H9 (cell line): ENCODE data around the gene TMOD1. TPM values are rescaled to one million over a fixed set of nuclear protein-coding genes. Genes with fewer than 3 reads are reported as not detected.

ENCODE experiments used
- DNase-seq: peaks from one replicate; pipeline ENCODE4 v3.0.0-alpha.2; 2017
- H2AFZ ChIP-seq: one replicate; pipeline ENCODE4 v1.6.1; 2013; ENCODE audit warnings: mild to moderate bottlenecking, low read length, control low read depth, moderate library complexity
- H2AK5ac ChIP-seq: 2 replicates; pipeline ENCODE4 v1.6.1; 2013; ENCODE audit warnings: low read length, control low read depth, mixed read lengths; ENCODE audit not compliant: insufficient read length
- H2BK120ac ChIP-seq: one replicate; pipeline ENCODE4 v1.6.1; 2013; ENCODE audit warnings: low read depth, mild to moderate bottlenecking, low read length, control low read depth, inconsistent platforms; ENCODE audit not compliant: poor library complexity, severe bottlenecking
- H2BK12ac ChIP-seq: 2 replicates; pipeline ENCODE4 v1.6.1; 2013; ENCODE audit warnings: low read length, control low read depth, mixed read lengths, low read depth; ENCODE audit not compliant: insufficient read length
- H2BK15ac ChIP-seq: 2 replicates; pipeline ENCODE4 v1.6.1; 2013; ENCODE audit warnings: low read depth, low read length, control low read depth
- H2BK20ac ChIP-seq: one replicate; pipeline ENCODE4 v1.6.1; 2013; ENCODE audit warnings: low read depth, mild to moderate bottlenecking, low read length, control low read depth, inconsistent platforms; ENCODE audit not compliant: poor library complexity, severe bottlenecking
- H2BK5ac ChIP-seq: 2 replicates; pipeline ENCODE4 v1.6.1; 2013; ENCODE audit warnings: low read length, control low read depth, mixed read lengths; ENCODE audit not compliant: insufficient read length
- H3K14ac ChIP-seq: 2 replicates; pipeline ENCODE4 v1.6.1; 2013; ENCODE audit warnings: low read length, control low read depth; ENCODE audit not compliant: insufficient read depth
- H3K18ac ChIP-seq: 2 replicates; pipeline ENCODE4 v1.6.1; 2013; ENCODE audit warnings: low read depth, mild to moderate bottlenecking, mixed read lengths, low read length, control low read depth; ENCODE audit not compliant: insufficient read length
- H3K23ac ChIP-seq: 2 replicates; pipeline ENCODE4 v1.6.1; 2013; ENCODE audit warnings: low read length, control low read depth, mixed read lengths, low read depth; ENCODE audit not compliant: insufficient read length
- H3K23me2 ChIP-seq: 2 replicates; pipeline ENCODE4 v1.6.1; 2013; ENCODE audit warnings: low read depth, mild to moderate bottlenecking, mixed read lengths, low read length, control low read depth; ENCODE audit not compliant: insufficient read length, poor library complexity, severe bottlenecking
- H3K27ac ChIP-seq: 2 replicates; pipeline ENCODE4 v1.5.1; 2013; ENCODE audit warnings: low read length, control low read depth, mixed read lengths, low read depth; ENCODE audit not compliant: insufficient read length
- H3K27me3 ChIP-seq: 2 replicates; pipeline ENCODE4 v1.6.1; 2013; ENCODE audit warnings: low read length, control low read depth, inconsistent platforms; ENCODE audit not compliant: insufficient read depth
- H3K4ac ChIP-seq: 2 replicates; pipeline ENCODE4 v1.6.1; 2013; ENCODE audit warnings: low read depth, mild to moderate bottlenecking, control low read depth, inconsistent platforms, low read length, moderate library complexity
- H3K4me1 ChIP-seq: 2 replicates; pipeline ENCODE4 v1.6.1; 2013; ENCODE audit warnings: low read length, control low read depth, inconsistent platforms; ENCODE audit not compliant: insufficient read depth
- H3K4me2 ChIP-seq: 2 replicates; pipeline ENCODE4 v1.6.1; 2013; ENCODE audit warnings: low read length, control low read depth, mixed read lengths; ENCODE audit not compliant: insufficient read length, insufficient read depth
- H3K56ac ChIP-seq: 2 replicates; pipeline ENCODE4 v1.6.1; 2013; ENCODE audit warnings: low read depth, mild to moderate bottlenecking, mixed read lengths, low read length, control low read depth; ENCODE audit not compliant: insufficient read length
- H3K79me1 ChIP-seq: 2 replicates; pipeline ENCODE4 v1.6.1; 2013; ENCODE audit warnings: low read depth, mild to moderate bottlenecking, moderate library complexity, low read length, control low read depth, inconsistent platforms; ENCODE audit not compliant: insufficient read depth, poor library complexity, severe bottlenecking
- H3K79me2 ChIP-seq: 2 replicates; pipeline ENCODE4 v1.6.1; 2013; ENCODE audit warnings: low read length, control low read depth, inconsistent platforms; ENCODE audit not compliant: insufficient read depth
- H3K9ac ChIP-seq: 2 replicates; pipeline ENCODE4 v1.6.1; 2013; ENCODE audit warnings: low read length, control low read depth, mixed read lengths; ENCODE audit not compliant: insufficient read length; ENCODE audit errors: extremely low read depth
- H3K9me3 ChIP-seq: one replicate; pipeline ENCODE4 v1.6.1; 2013; ENCODE audit warnings: low read depth, low read length, inconsistent platforms; ENCODE audit not compliant: control insufficient read depth
- H3T11ph ChIP-seq: one replicate; pipeline ENCODE4 v1.6.1; 2013; ENCODE audit warnings: mild to moderate bottlenecking, low read length, control low read depth, inconsistent platforms
- H4K20me1 ChIP-seq: one replicate; pipeline ENCODE4 v1.6.1; 2013; ENCODE audit not compliant: control insufficient read depth, insufficient read length, insufficient read depth
- H4K5ac ChIP-seq: 2 replicates; pipeline ENCODE4 v1.6.1; 2013; ENCODE audit warnings: low read depth, mild to moderate bottlenecking, mixed read lengths, low read length, control low read depth; ENCODE audit not compliant: insufficient read length
- H4K8ac ChIP-seq: replicated peaks from 2 replicates; pipeline ENCODE4 v1.6.1; 2013; ENCODE audit warnings: low read length, control low read depth, mixed read lengths, low read depth; ENCODE audit not compliant: insufficient read length
- H4K91ac ChIP-seq: 2 replicates; pipeline ENCODE4 v1.6.1; 2013; ENCODE audit warnings: low read depth, mild to moderate bottlenecking, moderate library complexity, mixed read lengths, low read length, control low read depth; ENCODE audit not compliant: insufficient read length
- H3K27ac Mint-ChIP-seq, 3 experiments: 2 replicates in 2 of 3; 3 replicates in 1 of 3; pipeline ENCODE4 v1.8.0; 2020 to 2021; ENCODE audit warnings: mixed read lengths in 3 of 3, mild to moderate bottlenecking in 1 of 3, moderate library complexity in 1 of 3
- H3K27me3 Mint-ChIP-seq: 2 replicates; pipeline ENCODE4 v1.8.0; 2021; ENCODE audit warnings: low read depth, mild to moderate bottlenecking, moderate library complexity, mixed read lengths
- H3K36me3 Mint-ChIP-seq, 3 experiments: 2 replicates in 2 of 3; 3 replicates in 1 of 3; pipeline ENCODE4 v1.8.0; 2020 to 2021; ENCODE audit warnings: low read depth in 3 of 3, mixed read lengths in 3 of 3; ENCODE audit not compliant: insufficient read depth in 1 of 3
- H3K4me1 Mint-ChIP-seq, 2 experiments: 2 replicates each; pipeline ENCODE4 v1.8.0; 2020; ENCODE audit warnings: mixed read lengths in 2 of 2
- H3K4me3 Mint-ChIP-seq, 2 experiments: 2 replicates in 1 of 2; 3 replicates in 1 of 2; pipeline ENCODE4 v1.8.0; 2020 to 2021; ENCODE audit warnings: mild to moderate bottlenecking in 2 of 2, mixed read lengths in 2 of 2, moderate library complexity in 1 of 2
- H3K9me3 Mint-ChIP-seq, 2 experiments: 2 replicates in 1 of 2; 3 replicates in 1 of 2; pipeline ENCODE4 v1.8.0; 2020; ENCODE audit warnings: mild to moderate bottlenecking in 2 of 2, mixed read lengths in 2 of 2, moderate library complexity in 1 of 2
- WGBS: extraction: QIAGEN DNeasy Blood & Tissue Kit; methylation state at CpG from one replicate; pipeline ENCODE4 v1.1.7; 2013; ENCODE audit warnings: missing lambda C conversion rate, low lambda C conversion rate, mixed read lengths; ENCODE audit not compliant: insufficient read length; ENCODE audit errors: extremely low coverage; 5-methylcytosine and 5-hydroxymethylcytosine counted together
- total RNA-seq: library from RNA; stranded (reverse); gene quantifications from 2 replicates; pipeline ENCODE4 v1.2.1, GENCODE V29; 2021
- TF ChIP-seq, protein P1 (sequence below): fragments of 200-600 bp; sonication (generic); conservative IDR thresholded peaks from 3 replicates; pipeline ENCODE4 v1.8.0; 2021; ENCODE audit warnings: antibody characterized with exemption, mild to moderate bottlenecking

The TMOD1 gene
- total RNA-seq, 1 experiment from 2014 or later = 0.98 TPM

DNA sequence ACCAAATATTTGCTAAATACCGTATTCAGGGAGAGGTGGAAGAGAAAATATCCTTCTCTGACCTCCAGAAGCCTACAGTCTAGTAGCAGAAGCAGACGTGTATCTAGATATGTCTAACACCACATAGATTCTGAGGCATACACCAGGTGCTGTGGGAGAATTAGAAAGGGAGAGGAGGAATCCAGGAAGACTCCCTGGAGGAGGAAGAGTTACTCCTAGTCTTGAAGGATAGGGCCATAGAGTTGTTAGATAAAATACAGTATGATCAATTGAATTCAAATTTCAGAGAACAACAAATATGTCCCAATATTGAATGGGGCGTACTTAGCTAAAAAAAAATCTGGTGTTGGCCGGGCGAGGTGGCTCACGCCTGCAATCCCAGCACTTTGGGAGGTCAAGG is 58.7 kb downstream of the TMOD1 start:
- no peak overlapping the region for H3K18ac ChIP-seq
- peaks cover 3% of the 10 kb centered on the region for H3K27me3 Mint-ChIP-seq

More for the DNA sequence above, 58.7 kb downstream of the TMOD1 start:
- Histone ChIP-seq H3T11ph (no peak overlapping the region), H3K79me1 (no peaks in the 10 kb centered on the region), H2BK12ac (no peak overlapping the region), H3K14ac (no peak overlapping the region), H3K79me2 (no peaks in the 10 kb centered on the region), H3K9me3 (no peaks in the 10 kb centered on the region), H3K9ac (no peak overlapping the region), H3K27me3 (no peaks in the 10 kb centered on the region), H3K4me1 (0 out of 2 replicates have a peak, but pooled peaks cover 7% of the 10 kb centered on the region), H4K8ac (no peak overlapping the region), H3K56ac (no peak overlapping the region), H4K20me1 (no peaks in the 10 kb centered on the region), H4K5ac (no peak overlapping the region), H3K23ac (no peak overlapping the region), H2AFZ (no peak overlapping the region), H2AK5ac (no peak overlapping the region), H4K91ac (no peak overlapping the region), H3K4ac (no peak overlapping the region), H3K4me2 (no peak overlapping the region), H2BK5ac (no peak overlapping the region), H3K27ac (no peak overlapping the region), H2BK20ac (no peak overlapping the region), H2BK15ac (no peak overlapping the region), H2BK120ac (no peak overlapping the region), H3K23me2 (no peaks in the 10 kb centered on the region)
- Mint-ChIP-seq H3K4me1 (peaks cover 33 to 42% of the 10 kb centered on the region in 2 experiments), H3K36me3 (no peaks in the 10 kb centered on the region), H3K27ac (no peak overlapping the region), H3K4me3 (no peak overlapping the region), H3K9me3 (no peaks in the 10 kb centered on the region)
- WGBS = no CpG with 5 or more reads among the region's 6 CpGs
- no peak for DNase-seq
- TF ChIP-seq, protein P1, sequence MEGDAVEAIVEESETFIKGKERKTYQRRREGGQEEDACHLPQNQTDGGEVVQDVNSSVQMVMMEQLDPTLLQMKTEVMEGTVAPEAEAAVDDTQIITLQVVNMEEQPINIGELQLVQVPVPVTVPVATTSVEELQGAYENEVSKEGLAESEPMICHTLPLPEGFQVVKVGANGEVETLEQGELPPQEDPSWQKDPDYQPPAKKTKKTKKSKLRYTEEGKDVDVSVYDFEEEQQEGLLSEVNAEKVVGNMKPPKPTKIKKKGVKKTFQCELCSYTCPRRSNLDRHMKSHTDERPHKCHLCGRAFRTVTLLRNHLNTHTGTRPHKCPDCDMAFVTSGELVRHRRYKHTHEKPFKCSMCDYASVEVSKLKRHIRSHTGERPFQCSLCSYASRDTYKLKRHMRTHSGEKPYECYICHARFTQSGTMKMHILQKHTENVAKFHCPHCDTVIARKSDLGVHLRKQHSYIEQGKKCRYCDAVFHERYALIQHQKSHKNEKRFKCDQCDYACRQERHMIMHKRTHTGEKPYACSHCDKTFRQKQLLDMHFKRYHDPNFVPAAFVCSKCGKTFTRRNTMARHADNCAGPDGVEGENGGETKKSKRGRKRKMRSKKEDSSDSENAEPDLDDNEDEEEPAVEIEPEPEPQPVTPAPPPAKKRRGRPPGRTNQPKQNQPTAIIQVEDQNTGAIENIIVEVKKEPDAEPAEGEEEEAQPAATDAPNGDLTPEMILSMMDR = no peak
